A673 (cell line): ENCODE measurements around the gene PSD2. TPM values are rescaled to one million over a fixed set of nuclear protein-coding genes. Genes with fewer than 3 reads are reported as not detected.

ENCODE experiments used
- BruUV-seq: library from RNA; stranded (reverse); fragments of 400-500 nt; replicated peaks from 2 replicates; lab custom pipeline; 2021; lab: Mats Ljungman, UMichigan
- CTCF ChIA-PET: fragments of 300-600 bp; sonication (Branson Sonifier 250); formaldehyde crosslinking; loops from one replicate; lab custom pipeline; 2022; ENCODE audit warnings: antibody characterized with exemption; lab: Charles Lee
- POLR2A ChIA-PET: fragments of 300-600 bp; sonication (Branson Sonifier 250); formaldehyde crosslinking; loops from one replicate; lab custom pipeline; 2022; ENCODE audit warnings: antibody characterized with exemption; ENCODE audit not compliant: low non-redundant PET; lab: Charles Lee
- DNase-seq: peaks from one replicate; pipeline ENCODE4 v3.0.0-alpha.2; 2015; ENCODE audit warnings: low spot score
- H3K27ac ChIP-seq: fragments of 200-600 bp; sonication (generic); 2 replicates; pipeline ENCODE4 v1.5.1; 2016; ENCODE audit warnings: mixed run types, low read depth, mild to moderate bottlenecking, mixed read lengths, antibody characterized with exemption, low read length; ENCODE audit not compliant: poor library complexity, severe bottlenecking
- H3K27me3 ChIP-seq: fragments of 200-600 bp; sonication (generic); replicated peaks from 2 replicates; pipeline ENCODE4 v1.6.1; 2017; ENCODE audit warnings: mixed run types, low read depth, mild to moderate bottlenecking, mixed read lengths, antibody characterized with exemption, low read length; ENCODE audit not compliant: insufficient read depth, poor library complexity
- H3K36me3 ChIP-seq: fragments of 200-600 bp; sonication (generic); 2 replicates; pipeline ENCODE4 v1.6.1; 2016; ENCODE audit warnings: mixed run types, mild to moderate bottlenecking, mixed read lengths, antibody characterized with exemption, low read length; ENCODE audit not compliant: insufficient read depth, poor library complexity, severe bottlenecking
- H3K4me1 ChIP-seq: fragments of 200-600 bp; sonication (generic); 2 replicates; pipeline ENCODE4 v1.6.1; 2017; ENCODE audit warnings: mixed run types, mild to moderate bottlenecking, mixed read lengths, antibody characterized with exemption, low read length; ENCODE audit not compliant: insufficient read depth, poor library complexity, severe bottlenecking
- H3K4me3 ChIP-seq: fragments of 200-600 bp; sonication (generic); 2 replicates; pipeline ENCODE4 v1.5.1; 2016; ENCODE audit warnings: low read depth, mixed run types, mild to moderate bottlenecking, mixed read lengths, low read length; ENCODE audit not compliant: poor library complexity, severe bottlenecking
- H3K9me3 ChIP-seq: fragments of 200-600 bp; sonication (generic); 2 replicates; pipeline ENCODE4 v1.6.1; 2016; ENCODE audit warnings: mixed run types, low read depth, mild to moderate bottlenecking, mixed read lengths, antibody characterized with exemption, low read length; ENCODE audit not compliant: poor library complexity, severe bottlenecking
- CTCF ChIP-seq: fragments of 300-800, 200-600 bp; sonication (generic); conservative IDR thresholded peaks from 2 replicates; pipeline ENCODE4 v1.5.1; 2017; ENCODE audit warnings: low read depth, mild to moderate bottlenecking, antibody characterized with exemption, low read length, moderate library complexity, mixed read lengths
- EZH2 ChIP-seq: fragments of 200-600 bp; sonication (generic); IDR thresholded peaks from 2 replicates; pipeline ENCODE4 v1.6.1; 2017; ENCODE audit warnings: borderline replicate concordance, low read depth, mild to moderate bottlenecking, mixed read lengths, antibody characterized with exemption, low read length; ENCODE audit not compliant: poor library complexity, severe bottlenecking
- intact Hi-C: fragments of 100-400 bp; cut with micrococcal nuclease; formaldehyde crosslinking; loops from one replicate; pipeline ENCODE4 v1.10.0; 2022; ENCODE audit not compliant: unreplicated experiment
- total RNA-seq: library from RNA; stranded (reverse); gene quantifications from 2 replicates; pipeline ENCODE4 v1.2.3, GENCODE V29; 2021

The PSD2 gene
- total RNA-seq, 1 experiment from 2014 or later, result 0.26 TPM

- no peak for DNase-seq
- intact Hi-C loops, result no loop called here
- H3K36me3 ChIP-seq, result no peaks in the 10 kb centered on the region
- H3K4me1 ChIP-seq, result no peaks in the 10 kb centered on the region
- ChIA-PET POLR2A (no interaction called here), CTCF (no interaction called here)
- BruUV-seq, result no TSS peak
- H3K27me3 ChIP-seq, result no peaks in the 10 kb centered on the region
- no peak overlapping the region for H3K27ac ChIP-seq
- no peak overlapping the region for H3K4me3 ChIP-seq
- H3K9me3 ChIP-seq, result no peaks in the 10 kb centered on the region
- TF ChIP-seq EZH2 (no peak), CTCF (no peak)
Measured at GRCh38 chr5:139814704-139815280, 19.2 kb downstream of the PSD2 start.

- H3K36me3 ChIP-seq, result no peaks in the 10 kb centered on the region
- H3K4me1 ChIP-seq, result no peaks in the 10 kb centered on the region
- ChIA-PET POLR2A (no interaction called here), CTCF (no interaction called here)
- no peaks in the 10 kb centered on the region for H3K27me3 ChIP-seq
- H3K27ac ChIP-seq, result no peak overlapping the region
- no TSS peak for BruUV-seq
- TF ChIP-seq EZH2, result no peak
- TF ChIP-seq CTCF, result no peak
- H3K9me3 ChIP-seq, result no peaks in the 10 kb centered on the region
- intact Hi-C loops, result no loop called here
- H3K4me3 ChIP-seq, result no peak overlapping the region
- DNase-seq, result no peak
Measured at GRCh38 chr5:139816566-139816965, 21.0 kb downstream of the PSD2 start.

GRCh38 chr5:139817362-139817761, 21.8 kb downstream of the PSD2 start:
- no TSS peak for BruUV-seq
- Histone ChIP-seq H3K27me3 (no peaks in the 10 kb centered on the region), H3K4me1 (no peaks in the 10 kb centered on the region), H3K36me3 (no peaks in the 10 kb centered on the region), H3K4me3 (no peak overlapping the region), H3K27ac (no peak overlapping the region), H3K9me3 (no peaks in the 10 kb centered on the region)
- DNase-seq, result no peak
- intact Hi-C loops, result no loop called here
- ChIA-PET POLR2A (no interaction called here), CTCF (no interaction called here)
- no peak for TF ChIP-seq EZH2
- no peak for TF ChIP-seq CTCF
